Osteoblast (primary cell): ENCODE measurements around the gene CORO2B. TPM values are rescaled to one million over a fixed set of nuclear protein-coding genes. Genes with fewer than 3 reads are reported as not detected.

Experiments used
- DNase-seq: peaks from one replicate; pipeline ENCODE4 v3.0.0; 2011; ENCODE audit warnings: low spot score, mixed read lengths; ENCODE audit not compliant: insufficient read length; ENCODE audit errors: missing footprints
- H2AFZ ChIP-seq: 2 replicates; pipeline ENCODE4 v1.6.0; 2011; ENCODE audit warnings: mild to moderate bottlenecking, low read length
- H3K27ac ChIP-seq: 2 replicates; pipeline ENCODE4 v1.5.1; 2011; ENCODE audit warnings: mild to moderate bottlenecking, low read depth, low read length, moderate library complexity
- H3K27me3 ChIP-seq: 2 replicates; pipeline ENCODE4 v1.6.0; 2012; ENCODE audit warnings: mild to moderate bottlenecking, control low read depth, inconsistent platforms, low read length, moderate library complexity; ENCODE audit not compliant: insufficient read depth
- H3K36me3 ChIP-seq: 2 replicates; pipeline ENCODE4 v1.5.1; 2011; ENCODE audit warnings: mild to moderate bottlenecking, low read length, control low read depth, moderate library complexity; ENCODE audit not compliant: insufficient read depth
- H3K4me1 ChIP-seq: 2 replicates; pipeline ENCODE4 v1.5.1; 2011; ENCODE audit warnings: mild to moderate bottlenecking, low read length, control low read depth, moderate library complexity; ENCODE audit not compliant: insufficient read depth
- H3K4me2 ChIP-seq: 2 replicates; pipeline ENCODE4 v1.6.0; 2011; ENCODE audit warnings: mild to moderate bottlenecking, low read length; ENCODE audit not compliant: insufficient read depth
- H3K4me3 ChIP-seq: fragments of 200-600 bp; sonication (generic); 3 replicates; pipeline ENCODE4 v1.5.1; 2012; ENCODE audit warnings: mild to moderate bottlenecking, low read length, inconsistent platforms; ENCODE audit not compliant: insufficient read depth
- H3K79me2 ChIP-seq: 2 replicates; pipeline ENCODE4 v1.6.0; 2012; ENCODE audit warnings: mild to moderate bottlenecking, low read length, control low read depth, inconsistent platforms; ENCODE audit not compliant: insufficient read depth
- H3K9me3 ChIP-seq: 2 replicates; pipeline ENCODE4 v1.5.1; 2011; ENCODE audit warnings: low read depth, low read length, control low read depth
- H4K20me1 ChIP-seq: 2 replicates; pipeline ENCODE4 v1.6.0; 2012; ENCODE audit warnings: mild to moderate bottlenecking, low read length, control low read depth; ENCODE audit not compliant: insufficient read depth
- total RNA-seq: library from RNA; depleted of rRNA; stranded (reverse); fragments of >200 nt; gene quantifications from 2 replicates; pipeline ENCODE4 v1.2.3, GENCODE V29; 2012
- TF ChIP-seq, protein P1 (sequence below): IDR thresholded peaks from 2 replicates; pipeline ENCODE4 v1.5.1; 2011; ENCODE audit warnings: mild to moderate bottlenecking, low read depth, low read length, moderate library complexity; ENCODE audit errors: extremely low read depth

Gene CORO2B
- total RNA-seq, 1 donor = 10.5 TPM

DNA sequence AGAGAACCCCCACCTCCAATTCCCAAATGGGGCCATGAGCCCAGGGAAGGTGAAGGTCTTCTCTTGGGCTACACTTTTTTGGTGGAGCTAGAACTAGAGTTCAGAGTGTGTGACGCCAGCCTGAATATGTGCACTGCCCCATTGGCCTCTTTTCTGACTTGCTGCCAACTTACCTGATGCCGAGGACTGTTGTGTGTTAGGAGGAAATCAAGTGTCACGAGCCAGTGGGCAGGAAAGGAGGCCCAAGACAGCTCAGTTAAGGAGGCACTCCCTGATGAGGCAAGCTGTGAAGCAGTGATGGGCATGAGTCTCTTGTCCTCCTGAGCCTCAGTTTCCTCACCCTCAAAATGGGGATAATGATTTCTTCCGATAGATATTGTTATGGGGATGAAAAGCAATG is 134.1 kb downstream of the CORO2B start:
- no peak overlapping the region for H3K4me2 ChIP-seq
- H3K27ac ChIP-seq = no peak overlapping the region
- no peak for DNase-seq
- H3K36me3 ChIP-seq = peaks cover 3% of the 10 kb centered on the region
- no peak overlapping the region for H3K4me3 ChIP-seq
- TF ChIP-seq, protein P1, sequence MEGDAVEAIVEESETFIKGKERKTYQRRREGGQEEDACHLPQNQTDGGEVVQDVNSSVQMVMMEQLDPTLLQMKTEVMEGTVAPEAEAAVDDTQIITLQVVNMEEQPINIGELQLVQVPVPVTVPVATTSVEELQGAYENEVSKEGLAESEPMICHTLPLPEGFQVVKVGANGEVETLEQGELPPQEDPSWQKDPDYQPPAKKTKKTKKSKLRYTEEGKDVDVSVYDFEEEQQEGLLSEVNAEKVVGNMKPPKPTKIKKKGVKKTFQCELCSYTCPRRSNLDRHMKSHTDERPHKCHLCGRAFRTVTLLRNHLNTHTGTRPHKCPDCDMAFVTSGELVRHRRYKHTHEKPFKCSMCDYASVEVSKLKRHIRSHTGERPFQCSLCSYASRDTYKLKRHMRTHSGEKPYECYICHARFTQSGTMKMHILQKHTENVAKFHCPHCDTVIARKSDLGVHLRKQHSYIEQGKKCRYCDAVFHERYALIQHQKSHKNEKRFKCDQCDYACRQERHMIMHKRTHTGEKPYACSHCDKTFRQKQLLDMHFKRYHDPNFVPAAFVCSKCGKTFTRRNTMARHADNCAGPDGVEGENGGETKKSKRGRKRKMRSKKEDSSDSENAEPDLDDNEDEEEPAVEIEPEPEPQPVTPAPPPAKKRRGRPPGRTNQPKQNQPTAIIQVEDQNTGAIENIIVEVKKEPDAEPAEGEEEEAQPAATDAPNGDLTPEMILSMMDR = no peak
- no peaks in the 10 kb centered on the region for H3K4me1 ChIP-seq
- no peaks in the 10 kb centered on the region for H3K9me3 ChIP-seq
- H3K79me2 ChIP-seq = no peaks in the 10 kb centered on the region
- no peaks in the 10 kb centered on the region for H3K27me3 ChIP-seq
- no peak overlapping the region for H2AFZ ChIP-seq
- no peaks in the 10 kb centered on the region for H4K20me1 ChIP-seq

DNA sequence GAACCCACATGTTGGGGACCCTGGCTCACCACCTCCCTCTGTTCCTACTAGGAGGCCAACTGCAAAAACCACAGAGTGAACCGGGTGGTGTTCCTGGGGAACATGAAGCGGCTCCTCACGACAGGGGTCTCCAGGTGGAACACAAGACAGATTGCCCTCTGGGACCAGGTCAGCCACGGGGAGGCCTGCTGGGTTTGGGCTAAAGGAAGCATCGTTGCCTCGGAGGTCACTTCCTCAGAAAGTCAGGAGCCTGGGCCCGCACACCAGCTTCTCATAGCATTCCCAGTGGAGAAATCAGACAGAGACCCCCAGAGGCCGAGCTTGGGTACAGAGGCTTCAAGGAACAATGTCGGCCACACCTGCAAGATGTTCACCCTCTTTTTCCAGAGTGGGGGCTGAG is 135.1 kb downstream of the CORO2B start:
- Histone ChIP-seq H2AFZ (no peak overlapping the region), H3K27me3 (no peaks in the 10 kb centered on the region), H3K27ac (no peak overlapping the region), H3K4me3 (no peak overlapping the region), H4K20me1 (no peaks in the 10 kb centered on the region), H3K4me1 (no peaks in the 10 kb centered on the region), H3K9me3 (no peaks in the 10 kb centered on the region), H3K79me2 (no peaks in the 10 kb centered on the region), H3K4me2 (no peak overlapping the region), H3K36me3 (peaks cover 3% of the 10 kb centered on the region)
- DNase-seq = no peak
- TF ChIP-seq, protein P1 = no peak

DNA sequence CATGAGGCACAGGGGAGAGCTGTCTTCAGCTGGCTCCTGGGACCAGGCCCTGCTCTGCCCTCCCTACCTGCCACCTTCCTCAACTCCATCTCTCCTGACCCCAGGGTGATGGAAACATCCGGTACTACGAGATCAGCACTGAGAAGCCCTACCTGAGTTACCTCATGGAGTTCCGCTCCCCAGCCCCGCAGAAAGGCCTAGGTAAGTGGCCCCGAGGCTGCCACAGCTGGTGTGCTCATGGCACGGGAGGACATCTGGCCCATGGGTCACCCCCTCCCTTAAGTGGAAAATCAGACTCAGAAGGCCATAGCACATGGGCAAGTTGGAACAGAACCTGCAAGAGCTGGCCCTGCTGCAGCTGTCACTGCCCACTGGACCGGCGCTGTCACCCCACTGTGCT is 136.3 kb downstream of the CORO2B start:
- Histone ChIP-seq H3K27ac (no peak overlapping the region), H2AFZ (no peak overlapping the region), H3K27me3 (no peaks in the 10 kb centered on the region), H3K4me3 (no peak overlapping the region), H3K79me2 (no peaks in the 10 kb centered on the region), H3K36me3 (peaks cover 3% of the 10 kb centered on the region), H3K4me2 (no peak overlapping the region), H3K4me1 (no peaks in the 10 kb centered on the region), H3K9me3 (no peaks in the 10 kb centered on the region), H4K20me1 (no peaks in the 10 kb centered on the region)
- TF ChIP-seq, protein P1 = no peak
- no peak for DNase-seq

DNA sequence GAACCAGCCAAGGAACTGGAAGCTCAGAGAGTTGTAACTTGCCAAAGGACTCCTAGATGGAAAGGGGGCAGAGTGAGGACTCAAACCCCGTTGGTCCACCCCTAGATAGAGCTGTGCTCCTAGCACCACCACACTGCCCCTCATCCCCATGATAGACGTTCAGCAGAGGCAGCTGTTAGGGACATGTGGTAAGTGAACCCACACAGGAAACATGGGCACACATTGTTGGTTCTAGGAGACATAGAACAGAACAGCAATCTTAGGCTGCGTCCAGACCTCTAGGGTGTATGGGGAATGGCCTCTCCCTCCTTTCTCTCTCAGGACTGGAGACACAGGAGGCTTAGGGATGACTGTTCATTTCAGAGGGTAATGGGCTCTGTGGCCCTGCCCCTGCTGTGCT is 139.2 kb downstream of the CORO2B start:
- no peaks in the 10 kb centered on the region for H3K9me3 ChIP-seq
- H3K79me2 ChIP-seq = no peaks in the 10 kb centered on the region
- H2AFZ ChIP-seq = no peak overlapping the region
- DNase-seq = peak; percentile 55
- no peak overlapping the region for H3K4me2 ChIP-seq
- H4K20me1 ChIP-seq = no peaks in the 10 kb centered on the region
- no peaks in the 10 kb centered on the region for H3K4me1 ChIP-seq
- H3K36me3 ChIP-seq = no peaks in the 10 kb centered on the region
- no peak overlapping the region for H3K4me3 ChIP-seq
- H3K27ac ChIP-seq = no peak overlapping the region
- TF ChIP-seq, protein P1 = no peak
- no peaks in the 10 kb centered on the region for H3K27me3 ChIP-seq
